DOHH2 (cell line): Measurements from ENCODE around the gene TOM1.

ENCODE experiments used
- CTCF ChIP-seq: fragments of 200-600 bp; sonication (generic); IDR thresholded peaks from one replicate; pipeline ENCODE4 v1.5.1; 2014; ENCODE audit warnings: antibody characterized with exemption, mild to moderate bottlenecking, low read depth, low read length; ENCODE audit not compliant: poor library complexity, severe bottlenecking
- EZH2phosphoT487 ChIP-seq: fragments of 200-600 bp; sonication (generic); IDR thresholded peaks from 2 replicates; pipeline ENCODE4 v1.6.1; 2017; ENCODE audit warnings: borderline replicate concordance, mild to moderate bottlenecking, antibody characterized with exemption, low read length, moderate library complexity, mixed read lengths

GRCh38 chr22:35384527-35384926, 84.8 kb downstream of the TOM1 start:
- TF ChIP-seq EZH2phosphoT487, result no peak
- TF ChIP-seq CTCF, result no peak
